GM21529 (cell line): ENCODE data around the gene POU2F1.
"Not testable (repeated sequence)": the region's sequence is repeated elsewhere in the genome, so short reads cannot be mapped to it uniquely, and the experiment has no call there.

ENCODE experiments used
- ATAC-seq: cut with Tn5 transposase; IDR thresholded peaks from one replicate; pipeline ENCODE4 v1.9.1; 2021; ENCODE audit not compliant: unreplicated experiment

POU2F1 gene

DNA sequence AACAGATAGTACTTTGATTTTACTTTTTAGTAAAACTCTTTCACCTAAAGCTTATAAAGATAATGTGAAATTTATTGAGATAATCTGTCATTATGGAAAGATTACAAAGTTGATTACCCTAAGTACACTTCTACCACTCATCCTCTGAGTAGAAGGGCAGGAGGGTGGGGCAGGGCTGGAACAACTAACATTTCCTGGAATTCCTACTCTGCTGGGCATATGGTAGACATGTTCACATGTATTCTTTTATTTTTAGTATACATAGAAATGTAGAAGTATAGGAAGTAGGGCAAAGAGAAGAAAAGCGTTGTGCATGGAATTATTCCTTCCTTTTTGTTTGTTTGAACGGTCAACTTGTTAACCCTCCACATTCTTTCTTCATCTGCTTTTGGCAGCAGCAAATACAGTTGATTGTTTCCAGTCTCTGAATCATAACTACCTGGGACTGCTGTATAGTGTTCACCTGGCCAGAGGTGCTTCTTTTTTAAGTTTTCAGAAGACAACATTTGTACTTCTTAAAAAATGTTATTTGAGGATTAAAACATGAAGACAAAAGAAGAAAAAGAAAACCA is 85.1 kb downstream of the POU2F1 start:
- ATAC-seq: no peak

DNA sequence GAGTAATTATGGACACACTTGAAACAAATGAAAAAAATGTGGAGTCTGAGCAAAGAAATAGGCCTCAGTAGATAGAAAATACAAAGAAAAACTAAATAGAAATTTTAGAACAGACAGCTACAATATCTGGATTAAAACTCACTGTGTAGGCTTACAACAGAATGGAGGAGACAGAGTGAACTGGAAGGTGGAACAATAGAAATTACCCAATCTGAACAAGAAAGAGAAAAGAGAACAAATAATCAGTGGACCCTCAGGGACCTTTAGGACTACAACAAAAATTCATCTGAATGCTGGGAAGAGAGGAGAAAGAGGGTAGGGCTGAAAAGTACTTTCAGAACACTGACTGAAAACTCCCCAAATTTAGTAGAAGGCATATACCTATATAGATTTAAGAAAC is 90.0 kb downstream of the POU2F1 start:
- ATAC-seq: no peak

DNA sequence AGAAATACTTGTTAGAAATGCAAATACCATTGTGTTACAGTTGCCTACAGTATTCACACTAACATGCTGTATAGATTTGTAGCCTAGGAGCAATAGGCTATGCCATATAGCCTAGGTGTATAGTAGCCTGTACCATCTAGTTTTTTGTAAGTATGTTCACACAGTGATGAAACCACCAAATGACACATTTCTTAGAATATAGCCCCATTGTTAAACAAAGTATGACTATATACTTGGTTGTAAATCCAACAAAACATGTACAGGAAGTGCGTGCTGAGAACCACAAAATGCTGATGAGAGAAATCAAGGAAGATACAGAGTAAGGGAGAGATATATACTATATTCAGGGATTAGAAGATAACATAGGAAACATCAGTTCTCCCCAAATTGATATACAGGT is 92.2 kb downstream of the POU2F1 start:
- no peak for ATAC-seq

DNA sequence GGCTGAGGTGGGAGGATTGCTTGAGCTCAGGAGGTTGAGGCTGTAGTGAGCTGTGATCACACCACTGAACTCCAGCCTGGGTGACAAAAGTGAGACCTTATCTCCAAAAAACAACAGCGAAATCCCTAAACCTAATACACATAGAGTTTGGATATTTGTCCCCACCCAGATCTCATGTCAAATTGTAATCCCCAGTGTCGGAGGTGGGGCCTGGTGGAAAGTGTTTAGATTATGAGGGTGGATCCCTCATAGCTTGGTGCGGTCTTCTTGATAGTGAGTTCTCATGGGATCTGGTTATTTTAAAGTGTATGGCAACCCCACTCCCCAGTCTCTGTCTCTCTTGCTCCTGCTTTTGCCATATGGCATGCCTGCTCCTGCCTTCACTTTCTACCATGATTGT is 94.0 kb downstream of the POU2F1 start:
- no peak for ATAC-seq

DNA sequence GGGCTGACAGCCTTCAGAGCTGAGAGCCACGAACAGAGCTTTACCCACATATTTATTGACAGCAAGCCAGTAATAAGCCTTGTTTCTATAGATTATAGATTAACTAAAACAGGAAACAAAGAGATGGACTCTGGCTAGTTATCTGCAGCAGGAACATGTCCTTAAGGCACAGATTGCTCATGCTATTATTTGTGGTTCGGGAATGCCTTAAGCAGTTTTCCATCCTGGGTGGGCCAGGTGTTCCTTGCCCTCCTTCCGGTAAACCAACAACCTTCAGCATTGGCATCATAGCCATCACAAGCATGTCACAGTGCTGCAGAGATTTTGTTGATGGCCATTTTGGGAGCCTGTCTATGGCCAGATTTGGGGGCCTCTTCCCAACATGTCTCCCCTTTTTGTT is 96.8 kb downstream of the POU2F1 start:
- ATAC-seq: no peak

DNA sequence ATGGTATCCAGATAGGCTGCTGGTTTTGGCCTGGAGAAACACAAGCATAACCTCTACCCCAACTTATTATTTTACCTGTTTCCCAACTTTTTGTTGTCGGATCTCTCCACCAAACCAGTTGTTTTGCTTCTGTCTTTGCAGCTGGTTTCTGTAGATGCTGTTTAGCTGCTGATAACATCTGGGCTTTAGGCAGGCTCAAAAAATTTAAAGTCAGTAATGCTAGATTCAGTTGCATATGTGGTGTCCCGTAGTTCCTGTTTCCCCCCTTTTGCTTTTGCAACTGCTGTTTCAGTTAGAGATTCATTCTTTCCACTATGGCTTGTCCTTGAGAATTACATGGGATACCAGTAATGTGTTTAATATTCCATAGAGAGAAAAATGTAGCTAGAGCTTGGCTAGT is 98.5 kb downstream of the POU2F1 start:
- not testable (repeated sequence) for ATAC-seq

DNA sequence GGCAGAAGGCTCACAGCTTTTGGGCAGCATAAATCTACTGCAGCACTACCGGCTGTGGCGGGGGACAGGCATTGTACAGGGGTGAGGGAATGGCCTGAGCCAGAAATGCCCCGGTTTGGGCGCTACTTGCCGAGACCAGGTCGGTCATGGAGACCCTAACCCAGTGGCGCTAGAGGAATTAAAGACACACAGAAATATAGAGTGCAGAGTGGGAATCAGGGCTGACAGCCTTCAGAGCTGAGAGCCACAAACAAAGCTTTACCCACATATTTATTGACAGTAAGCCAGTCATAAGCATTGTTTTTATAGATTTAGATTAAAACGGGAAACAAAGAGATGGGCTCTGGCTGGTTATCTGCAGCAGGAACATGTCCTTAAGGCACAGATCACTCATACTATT is 101.8 kb downstream of the POU2F1 start:
- ATAC-seq: no peak

DNA sequence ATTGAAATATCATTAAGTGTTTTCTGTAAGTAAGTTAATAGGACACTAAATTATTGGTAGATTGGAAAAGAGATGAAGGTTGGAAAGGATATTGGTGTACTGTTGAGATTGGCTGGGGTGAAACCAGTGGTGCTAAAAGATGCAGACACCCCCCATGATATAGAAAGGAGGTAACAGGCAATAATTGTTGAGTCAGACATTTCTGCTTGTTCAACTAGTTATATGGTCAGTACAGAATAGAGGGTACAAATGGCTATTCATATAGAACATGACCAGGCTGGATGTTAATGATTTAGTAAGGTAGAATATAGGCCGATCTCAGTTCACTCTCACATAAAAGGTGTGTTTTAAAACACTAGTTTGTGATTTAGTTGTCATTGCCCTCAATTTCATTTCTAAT is 104.5 kb downstream of the POU2F1 start:
- ATAC-seq: no peak

DNA sequence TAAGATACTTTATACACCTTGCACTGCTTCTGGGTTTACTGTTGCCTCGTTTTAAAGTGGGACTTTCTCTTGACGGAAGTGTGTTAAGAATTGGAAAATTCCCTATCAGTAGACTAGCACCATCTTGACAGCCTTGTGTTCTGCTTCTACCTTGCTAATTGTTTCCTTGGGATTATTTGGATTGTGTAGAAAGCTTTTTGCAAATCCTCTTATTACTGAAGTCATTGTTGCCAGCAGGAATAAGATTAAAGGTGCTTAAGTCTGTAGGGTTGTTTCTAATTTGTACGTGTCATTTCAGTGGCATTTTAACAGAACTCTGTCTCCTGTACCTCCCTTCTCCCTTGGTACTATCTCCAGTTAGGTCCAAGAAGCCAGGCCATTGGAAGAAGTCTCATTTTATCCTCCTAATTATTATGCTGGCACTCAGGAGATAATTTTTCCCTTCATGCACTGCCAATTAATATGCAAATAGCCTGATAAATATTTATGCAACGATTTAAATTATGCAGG is 107.7 kb downstream of the POU2F1 start:
- ATAC-seq: no peak

DNA sequence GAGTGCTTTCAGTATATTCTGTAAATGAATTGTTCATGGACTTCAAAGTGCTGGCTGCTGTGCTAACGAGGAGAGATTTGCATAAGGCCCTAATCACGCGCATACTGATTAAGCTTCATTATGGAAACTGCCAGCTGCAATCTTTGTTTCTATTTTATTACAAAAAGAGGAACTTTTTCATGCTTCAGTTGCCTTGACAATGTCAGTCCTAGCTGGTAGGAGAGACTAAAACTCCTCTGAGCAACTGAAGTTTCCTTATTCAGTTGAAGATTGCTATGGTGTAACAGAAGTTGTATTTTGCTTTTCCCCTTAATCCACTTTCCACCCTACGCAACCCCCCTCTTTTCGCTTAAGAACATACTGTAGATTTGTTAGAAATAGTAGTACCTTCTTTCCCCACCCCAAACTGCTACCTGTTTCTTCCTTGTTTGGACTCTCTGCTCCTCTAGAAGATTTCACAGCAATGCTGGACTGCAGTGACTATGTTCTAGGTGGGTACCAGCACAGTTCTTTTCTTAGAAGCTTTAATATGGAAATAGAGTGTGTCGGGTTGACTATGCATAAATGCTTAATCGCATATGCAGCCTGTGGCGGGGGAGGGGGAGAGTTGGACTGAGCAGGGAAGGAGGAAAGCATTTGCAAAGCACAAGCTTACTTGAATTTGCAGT is 108.3 kb downstream of the POU2F1 start:
- ATAC-seq: peak; percentile 73

DNA sequence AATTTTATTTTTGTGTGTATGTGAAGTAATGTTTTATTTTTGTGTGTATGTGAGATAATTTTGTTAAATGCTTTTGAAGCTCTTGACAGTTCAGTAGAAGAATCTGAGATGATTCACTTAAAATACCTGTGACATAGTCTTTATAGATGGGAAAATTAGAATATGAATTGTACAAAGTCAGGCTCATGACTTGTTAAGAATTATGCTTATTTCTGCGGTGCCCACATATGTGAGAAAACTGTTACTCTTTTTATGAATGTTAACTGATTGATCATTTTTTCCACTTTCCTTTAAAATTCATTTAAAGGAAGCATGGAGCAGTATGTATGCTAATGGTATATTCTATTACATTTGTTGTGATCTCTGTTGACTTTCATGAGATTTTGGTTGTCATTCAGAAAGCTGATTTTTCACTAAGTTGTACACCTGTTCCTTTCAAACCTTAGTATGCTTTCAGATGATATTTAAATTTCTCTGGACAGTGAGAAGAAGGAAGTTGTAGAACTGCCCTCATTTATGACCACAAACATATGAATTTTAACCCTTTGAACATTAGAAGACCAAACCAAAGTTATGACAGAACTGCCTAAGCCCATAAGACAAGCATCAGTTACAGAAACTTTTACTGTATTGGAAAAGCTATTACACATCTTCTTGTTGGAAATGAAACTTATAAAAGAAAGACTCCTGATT is 110.1 kb downstream of the POU2F1 start:
- ATAC-seq: peak; percentile 36

DNA sequence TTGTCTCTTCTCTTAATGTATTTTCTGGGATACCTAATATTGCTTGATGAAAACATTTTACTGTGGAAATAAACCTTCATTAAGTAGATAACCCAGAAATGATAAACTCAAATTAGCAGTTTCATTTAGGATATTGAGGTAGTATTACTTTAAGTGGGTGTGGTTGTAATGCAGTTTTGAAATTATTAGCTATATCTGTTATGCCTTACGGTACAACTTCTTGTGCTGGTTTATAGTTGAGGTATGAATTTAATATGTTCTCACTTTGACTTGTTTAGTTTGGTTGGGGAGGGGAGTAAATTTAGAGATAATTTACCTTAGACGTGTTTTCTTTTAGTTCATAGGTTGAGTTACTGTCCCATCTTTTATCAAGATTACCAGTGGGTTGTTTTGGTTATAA is 111.0 kb downstream of the POU2F1 start:
- ATAC-seq: no peak

DNA sequence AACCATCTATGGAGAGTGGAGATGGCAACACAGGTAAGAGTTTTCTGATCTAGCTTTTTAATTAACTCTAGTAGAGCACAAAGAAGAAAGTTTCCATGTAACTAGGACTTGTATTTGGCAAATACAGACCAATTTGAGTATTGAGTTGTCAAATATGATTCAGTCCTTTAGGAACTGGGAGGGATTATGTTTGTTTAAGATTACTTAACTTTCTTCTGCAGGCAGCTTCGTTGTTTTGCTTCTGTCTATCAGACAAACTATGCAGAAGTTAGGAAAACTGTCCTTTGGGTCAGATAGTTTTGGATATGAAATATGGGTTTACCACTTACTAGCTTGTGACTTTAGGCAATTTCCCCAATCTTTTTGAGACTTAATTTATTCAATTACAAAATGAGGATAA is 111.8 kb downstream of the POU2F1 start:
- no peak for ATAC-seq

DNA sequence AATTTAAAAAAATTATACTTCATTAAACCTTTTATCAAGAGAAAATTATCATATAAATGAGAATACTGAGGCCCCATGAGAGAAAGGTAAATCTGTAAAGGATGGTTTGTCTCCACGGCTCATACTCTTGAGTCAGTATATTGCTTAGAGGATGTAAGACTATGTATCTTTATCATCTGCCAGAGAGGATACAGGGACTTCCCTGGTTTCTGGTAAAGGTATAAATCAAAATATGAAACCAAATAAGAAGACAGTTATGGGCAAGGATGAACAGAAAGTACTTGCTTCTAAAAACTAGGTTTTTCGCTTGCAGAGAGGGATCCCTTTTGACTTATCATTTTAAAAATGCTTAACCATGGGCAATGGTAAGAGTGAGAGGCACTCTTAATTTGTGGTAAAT is 112.4 kb downstream of the POU2F1 start:
- ATAC-seq: no peak

DNA sequence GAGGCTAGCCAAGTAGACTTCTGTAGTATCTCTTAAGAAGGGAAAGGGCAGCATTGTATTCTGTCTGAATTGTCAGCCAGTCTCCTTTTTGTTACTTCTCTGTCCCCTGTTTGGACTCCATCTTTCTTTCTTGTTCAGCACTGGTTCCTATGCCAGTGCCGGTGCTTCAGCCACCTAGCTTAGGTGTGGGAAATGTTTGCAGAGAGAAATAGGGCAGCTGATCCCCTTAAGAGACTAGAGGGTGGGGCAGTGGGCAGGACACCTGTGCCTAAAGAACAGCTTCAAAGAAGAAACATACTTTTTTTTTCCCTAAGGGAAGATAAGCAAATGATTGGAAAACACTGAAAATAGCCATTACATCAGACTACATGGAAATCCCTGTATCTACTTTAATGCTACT is 113.0 kb downstream of the POU2F1 start:
- no peak for ATAC-seq

DNA sequence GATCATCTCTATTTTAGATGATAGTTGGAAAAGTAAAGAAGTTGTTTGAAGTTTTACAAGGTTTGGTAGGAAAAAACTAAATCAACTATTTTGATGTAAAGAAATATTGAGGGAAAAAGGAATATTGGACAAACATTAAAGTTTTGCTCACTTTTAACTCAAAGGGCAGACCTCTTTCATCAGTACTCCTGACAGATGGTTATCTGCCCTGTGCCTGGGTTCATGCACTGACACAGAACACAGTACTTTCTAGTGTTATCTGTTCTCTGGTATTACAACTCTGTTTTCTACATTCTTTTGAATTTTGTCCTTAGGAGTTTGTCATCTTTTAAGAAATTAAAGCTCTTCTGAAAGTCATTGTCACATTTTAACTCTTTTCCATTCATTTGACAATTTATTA is 118.7 kb downstream of the POU2F1 start:
- no peak for ATAC-seq

DNA sequence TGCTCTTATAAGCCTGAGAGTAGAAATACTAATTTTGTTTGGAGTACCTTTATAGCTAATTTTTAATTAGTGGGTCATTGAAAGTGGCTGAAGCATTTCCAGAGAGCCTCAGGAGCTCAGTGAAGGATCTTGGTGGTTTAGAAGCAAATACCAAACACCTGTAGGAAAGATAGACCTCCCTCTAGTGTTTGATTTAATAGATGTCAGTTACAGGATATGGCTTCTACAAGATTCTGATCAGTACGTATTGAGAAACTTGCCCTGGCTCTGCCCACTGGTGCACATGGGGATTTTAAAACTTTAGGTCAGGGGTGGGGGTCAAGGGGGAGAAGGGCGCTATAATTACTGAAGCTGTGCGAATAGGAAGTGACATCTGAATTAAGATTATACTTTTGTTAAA is 122.2 kb downstream of the POU2F1 start:
- ATAC-seq: peak; percentile 64

DNA sequence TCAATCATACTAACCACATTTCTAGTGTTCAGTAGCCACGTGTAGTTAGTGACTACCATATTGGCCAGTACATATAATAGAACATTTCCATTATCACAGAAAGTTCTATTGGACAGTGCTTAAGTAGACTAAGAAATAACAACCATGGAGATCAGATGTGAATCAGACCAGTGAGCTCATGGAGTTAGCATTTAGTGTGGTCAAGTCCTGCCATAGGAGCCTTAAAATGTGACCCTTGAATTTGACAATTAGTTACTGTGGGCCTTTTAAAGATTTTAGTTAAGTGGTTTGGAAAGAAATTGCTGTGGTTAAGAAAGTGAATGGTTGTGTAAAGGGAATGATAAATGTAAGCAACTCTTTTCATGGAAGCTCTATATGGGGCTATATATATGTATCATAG is 123.4 kb downstream of the POU2F1 start:
- no peak for ATAC-seq

DNA sequence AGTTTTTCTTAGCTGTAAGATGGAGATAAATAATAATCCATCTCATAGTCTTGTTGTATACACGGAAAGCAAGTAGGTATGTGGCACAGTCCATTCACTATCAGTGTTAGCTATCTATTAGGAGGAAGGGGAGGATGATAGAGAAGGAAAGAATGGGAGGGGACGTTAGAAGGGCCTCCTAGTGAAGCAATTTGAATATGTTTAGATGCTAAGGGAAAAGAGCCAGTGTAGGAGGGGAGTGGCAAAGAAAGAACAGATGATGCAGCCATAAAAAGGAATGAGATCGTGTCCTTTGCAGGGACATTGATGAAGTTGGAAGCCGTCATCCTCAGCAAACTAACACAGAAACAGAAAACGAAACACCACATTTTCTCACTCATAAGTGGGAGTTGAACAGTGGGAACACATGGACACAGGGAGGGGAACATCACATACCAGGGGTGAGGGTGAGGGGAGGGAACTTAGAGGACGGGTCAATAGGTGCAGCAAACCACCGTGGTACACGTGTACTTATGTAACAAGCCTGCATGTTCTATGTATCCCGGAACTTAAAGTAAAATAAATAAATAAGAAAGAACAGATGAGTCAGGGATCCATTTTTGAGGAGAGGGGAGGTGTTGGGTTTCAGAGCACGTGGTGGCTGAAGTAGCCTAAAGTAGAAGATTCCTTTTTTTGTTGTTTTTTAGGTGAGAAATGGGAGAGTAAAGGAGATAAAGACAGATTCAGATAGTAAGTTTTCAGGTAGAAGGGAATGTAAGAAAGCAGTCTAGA is 124.1 kb downstream of the POU2F1 start:
- ATAC-seq: no peak

DNA sequence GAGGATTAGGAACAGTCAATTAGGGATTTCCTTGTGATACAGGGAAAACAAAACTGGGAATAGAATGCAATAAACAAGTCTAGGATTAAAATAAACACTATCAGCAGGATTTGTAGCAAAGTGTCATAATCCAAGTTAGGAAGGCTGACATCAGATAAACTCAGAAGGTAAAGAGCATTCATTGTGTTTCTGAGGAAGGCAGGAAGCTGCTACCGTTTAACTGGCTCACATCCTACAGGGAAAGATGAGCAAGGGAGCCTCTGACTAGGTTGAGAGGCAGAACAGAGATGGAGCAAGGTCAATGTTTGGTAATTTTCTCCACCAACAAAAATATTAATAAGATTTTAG is 124.7 kb downstream of the POU2F1 start:
- no peak for ATAC-seq

DNA sequence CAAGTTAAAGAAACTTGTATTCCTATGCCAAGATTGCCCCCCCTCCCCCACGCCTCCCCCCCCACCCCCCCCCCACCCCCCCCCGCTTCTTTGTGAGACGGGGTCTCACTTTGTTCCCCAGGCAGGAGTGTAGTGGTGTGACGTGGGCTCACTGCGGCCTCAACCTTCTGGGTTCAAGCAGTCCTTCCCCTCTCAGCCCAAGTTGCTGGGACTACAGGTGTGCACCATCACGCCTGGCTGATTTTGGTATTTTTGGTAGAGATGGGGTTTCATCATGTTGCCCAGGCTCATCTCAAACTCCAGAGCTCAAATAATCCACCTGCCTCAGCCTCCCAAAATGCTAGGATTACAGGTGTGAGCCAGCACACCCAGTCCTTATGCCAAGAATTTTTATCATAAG is 136.6 kb downstream of the POU2F1 start:
- no peak for ATAC-seq

DNA sequence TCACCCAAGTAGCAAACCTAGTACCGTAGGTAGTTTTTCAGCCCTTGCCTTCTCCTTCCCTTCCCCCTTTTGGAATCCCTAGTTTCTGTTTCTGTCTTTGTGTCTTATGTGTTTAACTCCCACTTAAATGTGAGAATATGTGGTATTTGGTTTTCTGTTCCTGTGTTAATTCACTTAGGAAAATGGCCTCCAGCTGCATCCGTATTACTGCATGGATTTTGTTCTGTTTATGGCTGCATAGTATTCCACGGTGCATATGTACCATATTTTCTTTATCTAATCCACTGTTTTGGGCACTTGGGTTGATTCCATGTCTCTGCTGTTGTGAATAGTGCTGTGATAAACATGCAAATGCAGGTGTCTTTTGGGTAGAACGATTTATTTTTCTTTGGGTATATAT is 138.6 kb downstream of the POU2F1 start:
- ATAC-seq: no peak
